HG02571 (cell line): ENCODE results near the gene NPRL2.

Experiments
- ATAC-seq: cut with Tn5 transposase; IDR thresholded peaks from one replicate; pipeline ENCODE4 v1.9.1; 2021; ENCODE audit warnings: mild to moderate bottlenecking, moderate library complexity; ENCODE audit not compliant: unreplicated experiment

Gene NPRL2

DNA sequence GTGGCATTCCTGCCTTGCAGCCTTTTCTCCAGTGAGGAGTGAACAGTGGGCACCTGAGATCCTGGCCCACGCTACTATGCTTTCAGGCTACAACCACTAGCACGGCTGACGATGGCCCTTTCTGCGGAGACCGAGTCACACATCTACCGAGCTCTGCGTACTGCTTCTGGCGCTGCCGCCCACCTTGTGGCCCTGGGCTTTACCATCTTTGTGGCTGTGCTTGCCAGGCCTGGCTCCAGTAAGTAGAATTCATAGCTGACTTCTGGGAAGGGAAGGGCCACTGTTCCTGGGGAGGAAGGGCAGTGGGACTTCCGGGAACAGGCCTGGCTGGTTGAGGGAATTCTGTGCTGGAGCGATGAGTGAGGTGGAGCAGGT, 735 bp upstream of the NPRL2 start:
- ATAC-seq = no peak

DNA sequence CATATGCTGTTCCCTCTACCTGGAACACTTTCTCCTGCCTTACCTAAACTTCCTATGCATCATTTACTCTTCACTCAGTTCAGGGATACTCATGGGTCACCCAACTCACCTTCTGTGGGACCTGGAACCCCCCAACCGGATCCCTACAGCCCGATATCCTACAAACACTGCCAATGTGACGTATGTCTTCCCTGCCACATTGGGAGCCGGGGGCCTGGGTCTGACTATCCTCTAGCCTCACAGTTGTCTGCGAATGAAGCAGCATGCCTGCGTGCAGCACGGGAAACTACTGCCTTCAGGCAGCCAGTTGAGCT, 405 bp downstream of the NPRL2 start:
- no peak for ATAC-seq

DNA sequence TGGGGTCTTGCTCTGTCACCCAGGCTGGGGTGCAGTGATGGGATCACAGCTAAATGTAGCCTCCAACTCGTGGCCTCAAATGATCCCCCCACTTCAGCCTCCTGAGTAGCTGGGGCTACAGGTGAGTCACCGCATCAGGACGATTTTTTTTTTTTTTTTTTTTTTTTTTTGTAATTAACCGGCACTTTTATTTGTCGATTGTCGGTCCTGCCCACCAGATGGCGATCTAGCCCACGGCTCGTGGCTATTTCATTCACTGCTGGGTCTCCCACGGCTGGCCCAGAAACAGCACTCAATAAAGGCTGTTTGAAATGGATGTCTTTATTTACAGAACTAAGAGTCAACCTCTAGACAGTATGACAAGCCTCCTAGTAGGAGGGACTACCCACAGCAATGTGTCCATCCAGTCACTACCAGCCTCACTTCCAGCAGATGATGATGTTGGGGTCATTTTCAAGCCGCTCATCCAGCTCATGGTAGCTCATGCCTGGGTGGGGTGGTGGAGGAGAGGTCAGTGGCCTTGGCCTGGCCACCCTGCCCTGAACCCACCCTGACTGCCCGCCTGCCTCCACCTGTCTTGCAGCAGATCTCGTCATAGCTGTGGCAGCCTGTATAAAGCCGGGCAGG, 3.3 kb downstream of the NPRL2 start:
- no peak for ATAC-seq

DNA sequence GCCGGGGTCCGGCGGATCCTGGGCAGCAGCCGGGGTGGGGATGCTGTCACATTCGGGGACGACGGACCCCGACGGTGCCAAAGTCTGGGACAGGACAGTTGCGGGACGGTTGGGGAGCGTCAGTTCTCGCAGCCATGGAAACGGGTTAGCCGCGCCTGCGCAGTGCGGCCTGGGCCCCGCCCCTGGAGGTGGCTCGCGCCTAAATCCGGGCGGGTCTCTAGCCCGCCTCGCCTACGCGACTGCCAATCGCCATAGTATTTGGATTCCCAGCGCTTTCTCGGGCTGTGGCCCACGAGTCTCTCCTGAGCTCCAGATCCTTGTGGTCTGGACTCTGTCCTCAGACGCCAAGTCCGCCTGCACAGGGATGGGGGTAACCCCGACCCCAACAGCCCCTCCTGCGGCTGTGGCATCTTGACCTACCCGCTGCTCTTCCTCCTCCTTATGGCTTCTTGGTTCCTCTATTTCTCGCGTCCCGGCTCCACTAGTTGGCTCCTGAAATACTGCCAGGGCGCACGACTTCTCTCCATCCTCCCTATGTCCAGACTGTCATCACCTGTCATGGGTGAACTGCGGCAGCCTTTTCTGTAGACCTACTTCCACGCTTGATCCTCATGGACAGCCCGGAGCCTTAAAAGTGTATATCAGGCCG, 4.9 kb downstream of the NPRL2 start, which contains the start of gene ZMYND10:
TSS of gene ZMYND10 (minus strand) at position 147 of the 649 bp plus-strand sequence. CDS start 153 bp downstream, outside the sequence.
- no peak for ATAC-seq

DNA sequence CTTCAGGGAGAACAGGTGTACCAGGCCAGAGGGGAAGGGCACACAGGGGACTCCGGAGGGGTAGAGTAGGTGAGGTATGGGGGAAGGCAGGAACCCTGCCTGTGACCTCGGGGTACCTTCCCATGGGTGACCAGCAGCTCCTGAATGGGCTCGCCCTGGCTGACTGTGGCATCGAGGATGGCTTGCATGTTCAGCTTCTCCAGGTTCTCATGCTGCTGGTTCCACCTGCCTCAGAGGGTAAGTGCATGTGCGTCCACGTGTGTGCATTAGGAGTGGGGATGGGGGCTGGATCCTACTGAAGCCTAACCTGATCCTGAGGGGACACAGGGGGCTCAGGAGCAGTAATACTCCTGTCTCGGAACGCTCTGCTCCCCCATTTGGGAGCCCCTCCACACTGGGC, 5.6 kb downstream of the NPRL2 start:
- ATAC-seq = no peak

DNA sequence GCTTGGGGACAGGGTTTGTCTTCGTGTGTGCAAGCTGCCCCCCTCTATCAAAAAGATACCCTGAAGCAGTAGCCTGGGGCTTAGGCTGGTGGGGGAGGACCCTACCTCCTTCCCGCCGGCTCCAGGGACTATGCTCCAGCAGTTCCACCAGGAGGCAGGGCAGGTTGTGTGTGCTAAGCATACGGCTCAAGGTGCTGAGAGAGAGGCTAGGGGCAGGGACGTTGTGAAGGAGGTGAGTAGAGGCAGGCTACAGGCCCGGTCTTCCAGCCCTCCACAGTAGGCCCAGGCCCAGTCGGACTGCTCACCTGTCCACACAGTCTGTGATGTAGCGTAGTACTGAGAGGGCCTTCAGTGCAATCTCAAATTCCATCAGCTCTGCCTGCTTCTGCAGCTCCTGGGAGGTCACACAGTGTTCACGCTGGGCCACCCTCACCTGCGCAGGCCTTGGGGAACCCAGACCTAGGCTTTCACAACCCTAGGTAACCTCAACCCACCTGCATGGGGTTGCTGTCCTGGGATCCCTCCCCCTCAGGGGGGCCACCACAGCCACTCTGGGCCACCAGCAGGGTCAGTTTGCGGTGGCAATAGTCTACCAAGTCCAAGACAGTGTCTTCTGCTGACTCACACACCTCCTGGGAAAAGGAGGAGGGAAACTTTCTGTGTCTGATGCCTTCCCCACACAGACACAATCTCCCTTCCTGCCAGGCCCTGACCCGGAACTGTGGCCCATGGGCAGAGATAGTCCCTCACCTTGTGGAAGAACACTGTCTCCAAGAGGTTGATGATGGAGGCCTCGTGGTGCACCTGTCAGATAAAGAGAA, 7.6 kb downstream of the NPRL2 start:
- ATAC-seq = no peak

DNA sequence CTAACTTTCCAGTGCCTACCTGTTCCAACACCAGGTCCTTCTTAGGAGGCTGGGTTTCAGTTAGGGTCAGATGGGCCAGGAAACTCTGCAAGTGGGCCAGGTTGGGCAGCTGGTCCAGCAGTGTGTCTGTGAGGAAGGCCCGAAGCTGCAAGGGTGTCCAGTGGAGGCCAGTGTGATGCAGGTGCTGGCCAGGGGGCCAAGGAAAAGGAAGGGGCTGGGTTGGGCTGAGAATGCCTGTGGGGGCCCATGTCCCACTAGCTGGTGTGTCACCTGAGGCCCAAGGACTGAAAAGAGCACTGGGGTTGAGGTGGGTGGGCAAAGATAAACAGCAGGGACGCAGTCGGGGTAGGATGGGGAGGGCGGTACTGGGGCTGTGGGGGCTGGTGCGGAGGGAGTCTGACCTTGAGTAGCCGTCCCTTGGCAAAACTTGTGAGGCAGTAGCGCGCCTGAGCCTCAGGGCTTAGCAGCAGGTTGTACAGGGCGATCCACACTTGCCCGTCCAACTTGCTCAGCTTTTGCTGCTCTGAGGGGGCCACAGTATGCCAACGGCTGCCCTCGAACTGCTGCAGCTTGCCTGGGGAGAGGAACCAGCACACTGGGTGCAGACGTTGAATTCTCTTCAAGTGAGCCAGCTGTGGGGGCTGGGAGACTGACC, 8.5 kb downstream of the NPRL2 start:
- no peak for ATAC-seq

DNA sequence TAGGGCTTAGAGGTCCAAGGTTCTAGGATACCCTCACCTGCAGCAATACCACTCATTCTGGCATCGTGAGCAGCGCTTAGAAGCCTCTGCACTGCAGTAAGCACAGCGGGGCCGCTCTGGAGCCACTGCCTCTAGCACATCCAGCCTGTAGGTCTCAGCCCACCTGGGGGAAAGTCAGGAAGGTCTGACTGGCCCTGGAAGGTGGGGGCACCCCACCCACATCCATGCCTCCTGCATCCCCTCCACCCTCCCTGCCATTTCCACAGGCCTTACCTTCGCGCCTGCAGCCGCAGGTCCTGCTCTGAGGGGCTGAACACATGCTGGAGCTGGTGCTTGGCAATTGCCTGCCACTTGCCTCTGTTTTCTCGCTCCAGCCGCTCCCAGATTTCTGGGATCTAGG, 9.0 kb downstream of the NPRL2 start:
- ATAC-seq = no peak

DNA sequence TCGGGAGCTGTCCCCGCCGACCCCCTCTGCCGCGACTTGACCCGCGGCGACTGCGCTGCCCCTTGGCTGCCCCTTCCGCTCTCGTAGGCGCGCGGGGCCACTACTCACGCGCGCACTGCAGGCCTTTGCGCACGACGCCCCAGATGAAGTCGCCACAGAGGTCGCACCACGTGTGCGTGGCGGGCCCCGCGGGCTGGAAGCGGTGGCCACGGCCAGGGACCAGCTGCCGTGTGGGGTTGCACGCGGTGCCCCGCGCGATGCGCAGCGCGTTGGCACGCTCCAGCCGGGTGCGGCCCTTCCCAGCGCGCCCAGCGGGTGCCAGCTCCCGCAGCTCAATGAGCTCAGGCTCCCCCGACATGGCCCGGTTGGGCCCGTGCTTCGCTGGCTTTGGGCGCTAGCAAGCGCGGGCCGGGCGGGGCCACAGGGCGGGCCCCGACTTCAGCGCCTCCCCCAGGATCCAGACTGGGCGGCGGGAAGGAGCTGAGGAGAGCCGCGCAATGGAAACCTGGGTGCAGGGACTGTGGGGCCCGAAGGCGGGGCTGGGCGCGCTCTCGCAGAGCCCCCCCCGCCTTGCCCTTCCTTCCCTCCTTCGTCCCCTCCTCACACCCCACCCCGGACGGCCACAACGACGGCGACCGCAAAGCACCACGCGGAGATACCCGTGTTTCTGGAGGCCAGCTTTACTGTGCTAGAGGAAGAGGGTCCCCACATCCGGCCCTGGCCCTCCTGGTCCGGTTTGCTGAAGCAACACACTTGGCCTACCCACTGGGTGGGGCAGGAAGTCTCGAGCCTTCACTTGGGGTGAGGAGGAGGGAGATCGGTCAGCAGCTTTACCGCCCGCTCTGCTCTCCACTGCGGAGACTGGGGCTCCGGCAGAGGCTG, 9.9 kb downstream of the NPRL2 start, which contains the start of gene RASSF1:
TSS of gene RASSF1 (minus strand) at position 389 of the 882 bp plus-strand sequence. CDS start at position 358, 31 bp downstream.
- ATAC-seq = no peak

DNA sequence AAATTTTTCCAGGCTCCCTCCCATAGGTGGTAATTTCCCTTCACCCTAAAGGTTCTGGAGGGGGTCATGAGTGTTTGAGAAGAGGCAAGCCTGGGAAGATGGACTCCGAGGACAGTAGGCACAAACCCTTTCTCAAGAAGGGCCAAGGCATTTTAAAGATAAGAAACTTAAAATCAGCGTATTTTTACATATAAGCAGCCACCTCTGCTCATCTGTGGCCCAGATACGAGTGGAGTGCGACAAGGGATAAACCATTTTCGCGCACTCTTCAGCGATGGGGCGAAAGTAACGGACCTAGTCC, 10.5 kb downstream of the NPRL2 start:
- ATAC-seq = no peak

DNA sequence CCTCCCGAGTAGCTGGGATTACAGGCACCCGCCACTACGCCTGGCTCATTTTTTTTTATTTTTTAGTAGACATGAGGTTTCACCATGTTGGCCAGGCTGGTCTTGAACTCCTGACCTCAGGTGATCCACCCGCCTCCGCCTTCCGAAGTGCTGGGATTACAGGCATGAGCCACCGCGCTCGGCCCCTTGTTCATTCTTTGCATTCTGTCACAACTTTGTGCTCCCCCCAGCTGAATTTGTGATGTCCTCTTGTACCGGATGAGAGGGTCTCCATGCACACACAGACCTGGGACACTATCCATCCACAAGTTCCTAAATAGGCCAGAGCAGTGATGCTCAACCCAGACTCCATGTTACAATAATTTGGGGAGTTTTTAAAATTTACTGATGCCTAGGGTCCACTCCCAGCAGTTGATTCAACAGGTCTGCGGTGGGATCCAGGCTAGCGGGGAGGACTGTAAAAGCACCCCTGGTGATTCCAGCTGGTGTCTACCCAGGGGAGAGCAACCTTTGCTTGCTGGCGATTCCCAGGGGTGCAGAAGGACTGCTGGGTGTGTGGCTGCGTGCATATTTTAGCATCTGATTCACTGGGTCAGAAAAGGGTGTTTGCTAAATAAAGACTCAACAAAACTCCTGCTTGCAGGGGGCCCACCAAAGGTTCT, 11.0 kb downstream of the NPRL2 start:
- no peak for ATAC-seq

DNA sequence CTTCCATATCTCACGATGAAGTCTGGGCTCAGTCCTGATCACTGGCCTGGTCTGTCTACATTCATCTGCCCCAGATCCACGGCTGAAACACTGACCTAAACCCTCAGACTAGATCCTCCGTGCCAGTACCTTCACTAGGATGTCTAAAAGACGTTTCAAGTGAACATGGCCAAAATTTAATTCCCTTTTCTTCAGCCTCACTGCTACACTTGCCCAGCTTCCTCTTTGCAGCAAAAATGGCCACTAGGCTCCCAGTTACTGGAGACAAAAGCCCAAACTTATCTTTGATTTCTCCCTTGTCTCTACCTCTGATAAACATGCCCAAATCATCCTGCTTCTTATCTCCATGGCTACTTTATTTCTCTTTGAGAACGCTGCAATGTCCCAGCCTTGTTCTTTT, 11.6 kb downstream of the NPRL2 start:
- ATAC-seq = no peak

DNA sequence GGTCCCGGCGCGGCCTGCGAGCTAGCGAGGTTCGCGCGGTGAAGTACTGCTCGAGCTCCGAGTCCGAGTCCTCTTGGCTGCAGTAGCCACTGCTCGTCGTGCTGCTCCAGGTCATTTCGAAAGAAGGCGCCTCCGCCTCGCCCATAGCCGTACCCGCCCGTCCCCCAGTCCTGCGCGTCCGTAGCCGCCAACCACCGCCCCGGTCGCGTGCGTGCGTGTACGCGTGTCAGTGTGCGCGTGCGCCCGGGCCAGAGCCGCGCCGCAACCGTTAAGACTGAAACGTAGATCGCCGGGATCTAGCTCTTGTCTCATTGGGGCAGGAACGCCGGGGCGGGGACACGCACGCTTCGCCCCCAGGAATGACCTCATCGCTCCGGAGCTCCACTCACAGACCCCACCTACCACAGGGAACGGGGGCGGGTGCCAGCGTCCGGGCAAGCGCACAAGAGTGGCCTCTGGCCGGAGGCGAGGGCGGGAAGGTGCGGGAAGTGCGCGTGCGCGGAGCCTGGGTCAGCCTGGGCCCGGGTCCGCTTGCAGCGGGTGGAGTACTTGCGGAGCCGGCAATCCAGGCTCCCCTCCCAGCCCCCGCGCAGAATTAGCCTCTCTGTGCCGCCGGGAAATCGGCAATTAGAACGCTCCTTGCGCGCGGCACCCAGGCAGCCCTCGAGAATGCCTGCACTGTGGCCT, 13.3 kb downstream of the NPRL2 start:
- ATAC-seq = peak; percentile 79

DNA sequence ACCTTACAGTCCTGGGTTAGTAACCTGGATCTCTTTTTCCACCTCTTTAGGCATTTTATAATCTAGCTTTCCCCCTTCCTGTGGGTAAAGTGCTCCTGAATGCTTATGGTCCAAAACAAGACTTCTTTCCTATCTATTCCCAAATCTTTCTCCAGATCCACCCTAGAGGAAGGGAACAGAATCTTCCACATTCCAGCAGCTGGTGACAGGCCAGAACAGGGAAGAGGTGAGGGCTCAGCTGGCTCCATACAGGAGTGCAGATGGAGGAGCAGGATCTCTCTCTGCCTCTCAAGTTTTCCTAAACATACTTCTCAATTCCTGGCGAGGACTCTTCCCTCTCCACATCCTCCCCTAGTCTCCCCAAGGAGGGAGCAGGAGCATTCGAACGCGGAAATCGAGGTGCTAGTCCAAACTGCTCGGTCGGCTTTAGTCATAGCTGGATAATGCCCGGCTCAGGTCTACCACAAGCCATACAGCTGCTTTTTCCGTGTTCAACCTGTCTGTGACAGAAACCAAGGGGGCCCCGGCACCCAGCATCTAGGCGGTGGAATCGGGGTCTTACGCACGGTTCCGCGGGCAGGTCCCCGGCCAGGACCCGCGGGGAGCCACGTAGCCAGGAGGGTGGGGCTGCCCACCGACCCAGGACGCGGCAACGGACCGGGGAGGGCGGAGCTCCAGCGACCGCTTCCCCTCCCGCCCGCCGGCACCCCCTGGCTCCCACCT, 14.0 kb downstream of the NPRL2 start:
- peak; percentile 30 for ATAC-seq

DNA sequence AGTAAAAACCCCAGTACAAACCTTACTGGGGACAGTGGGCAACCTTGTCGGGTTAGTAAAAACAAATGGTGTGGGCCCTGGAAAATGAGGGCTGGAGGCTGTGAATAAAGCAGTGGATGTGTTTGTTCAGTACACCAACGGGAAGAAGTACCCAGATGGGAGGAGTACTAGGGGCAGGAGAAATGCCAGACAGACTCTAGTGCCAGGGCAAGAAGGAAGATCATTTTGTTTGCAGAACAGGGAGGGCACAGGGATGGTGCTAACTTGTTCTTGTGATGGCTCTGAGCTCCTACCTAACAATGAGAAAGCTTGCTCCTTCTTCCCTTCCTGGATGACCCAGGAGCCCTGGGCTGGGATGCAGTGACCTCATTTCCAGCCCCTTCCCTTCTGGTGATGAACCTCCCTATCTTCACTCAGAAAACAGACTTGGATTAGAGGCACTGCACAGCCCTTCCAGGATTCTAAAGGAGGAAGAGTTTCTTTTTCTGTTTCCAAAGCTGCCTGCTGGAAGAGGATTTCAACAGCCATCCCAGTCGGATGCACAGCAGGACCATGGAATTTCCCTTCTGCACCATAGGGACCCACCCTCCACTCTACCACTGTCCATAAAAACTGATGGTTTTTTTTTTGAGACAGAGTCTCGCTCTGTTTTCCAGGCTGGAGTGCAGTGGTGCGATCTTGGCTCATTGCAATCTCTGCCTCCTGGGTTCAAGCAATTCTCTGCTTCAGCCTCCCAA, 16.1 kb downstream of the NPRL2 start:
- ATAC-seq = no peak

DNA sequence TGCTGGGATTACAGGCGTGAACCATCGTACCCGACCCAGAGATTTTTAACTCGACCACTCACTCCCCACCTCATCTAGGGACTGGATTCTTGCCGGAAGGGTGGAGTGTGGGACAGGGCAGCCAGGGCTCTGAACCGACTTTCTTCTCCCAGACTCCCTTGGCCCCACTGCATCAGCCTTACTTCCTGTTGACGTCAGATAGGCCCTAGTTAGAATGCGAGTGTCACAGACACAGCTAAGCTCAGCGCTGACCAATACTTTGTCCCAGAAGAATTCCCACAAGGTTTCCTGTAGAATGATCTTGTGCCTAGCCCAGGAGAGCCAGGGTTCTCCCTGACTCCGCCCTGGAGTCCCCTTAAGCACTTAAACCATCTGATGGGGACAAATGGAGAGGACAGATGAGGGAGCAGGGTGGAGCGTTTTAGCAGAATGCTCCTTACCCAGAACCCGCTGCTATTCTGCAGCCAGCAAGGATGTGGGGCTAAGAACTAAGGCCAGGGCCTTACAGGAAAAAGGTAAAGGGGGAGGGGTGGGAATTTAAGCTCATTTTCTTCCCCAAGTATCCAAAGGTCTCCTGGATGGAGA, 16.7 kb downstream of the NPRL2 start:
- ATAC-seq = no peak

DNA sequence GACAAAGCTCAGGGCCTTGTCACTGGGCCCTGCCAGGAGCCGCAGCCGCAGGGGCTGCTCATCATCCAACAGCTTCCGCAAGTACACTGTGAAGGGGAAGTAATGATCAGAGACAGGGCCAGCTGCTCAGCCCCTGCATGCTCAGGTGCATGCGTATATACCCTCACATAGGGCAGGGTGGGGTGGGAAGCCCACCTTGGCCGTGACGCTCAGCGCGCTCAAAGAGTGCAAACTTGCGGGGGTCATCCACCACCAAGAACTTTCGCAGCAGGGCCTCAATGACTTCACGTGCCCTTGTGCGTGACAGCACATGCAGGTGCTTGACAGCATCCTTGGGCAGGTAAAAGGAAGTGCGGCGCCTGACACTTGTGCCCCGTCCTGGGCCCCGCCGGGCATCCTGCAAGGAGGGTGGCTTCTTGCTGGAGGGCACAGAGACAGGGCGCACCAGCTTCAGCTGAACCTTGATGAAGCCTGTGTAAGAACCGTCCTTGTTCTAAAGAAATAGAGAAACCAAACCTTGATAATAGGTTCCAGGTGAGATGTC, 19.1 kb downstream of the NPRL2 start:
- ATAC-seq = no peak

DNA sequence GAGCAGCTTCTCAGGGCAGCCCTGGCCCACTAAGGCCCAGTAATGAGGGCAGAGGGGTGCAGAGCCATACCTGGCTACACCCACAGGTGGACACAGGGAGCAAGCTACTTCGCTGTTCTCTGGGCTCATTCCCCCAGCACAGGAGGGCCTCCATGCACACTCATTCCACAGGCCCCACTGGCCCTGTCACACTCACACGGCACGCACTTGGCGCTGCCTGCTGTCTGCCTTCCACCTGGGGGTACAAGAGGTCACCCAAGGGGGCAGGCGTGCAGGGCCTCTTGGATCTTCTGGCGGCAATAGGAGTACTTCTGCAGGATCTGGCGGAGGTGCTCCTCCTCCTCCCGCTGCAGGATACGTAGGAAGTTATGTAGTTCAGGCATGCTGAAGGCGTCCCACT, 20.2 kb downstream of the NPRL2 start:
- no peak for ATAC-seq
